WTC11 (cell line): ENCODE results near the gene DNMT3A. TPM values are rescaled to one million over a fixed set of nuclear protein-coding genes. Genes with fewer than 3 reads are reported as not detected.

Source experiments
- ATAC-seq: fragments of 200-7000 bp; cut with Tn5 transposase; 2 replicates; pipeline ENCODE4 v1.10.0; 2021; ENCODE audit warnings: mild to moderate bottlenecking, moderate library complexity
- CTCF ChIA-PET: fragments of 300-600 bp; sonication (Branson Sonifier 250); formaldehyde crosslinking; loops from one replicate; lab custom pipeline; 2021; ENCODE audit warnings: antibody characterized with exemption; lab: Charles Lee
- POLR2A ChIA-PET: fragments of 350-600 bp; sonication (Branson Sonifier 250); formaldehyde crosslinking; loops from one replicate; lab custom pipeline; 2021; ENCODE audit warnings: antibody characterized with exemption; lab: Charles Lee
- DNase-seq: peaks from one replicate; pipeline ENCODE4 v3.0.0; 2021; ENCODE audit warnings: low spot score
- H3K27ac Mint-ChIP-seq: 2 replicates; pipeline ENCODE4 v1.8.0; 2021; ENCODE audit warnings: mixed read lengths
- H3K27me3 Mint-ChIP-seq: 2 replicates; pipeline ENCODE4 v1.8.0; 2021; ENCODE audit warnings: low read depth, mild to moderate bottlenecking, moderate library complexity, mixed read lengths
- H3K36me3 Mint-ChIP-seq: 2 replicates; pipeline ENCODE4 v1.8.0; 2021; ENCODE audit warnings: mixed read lengths
- H3K4me1 Mint-ChIP-seq: 2 replicates; pipeline ENCODE4 v1.8.0; 2022; ENCODE audit warnings: mixed read lengths
- H3K4me3 Mint-ChIP-seq: 2 replicates; pipeline ENCODE4 v1.8.0; 2021; ENCODE audit warnings: mild to moderate bottlenecking, moderate library complexity, mixed read lengths
- H3K9me3 Mint-ChIP-seq: 2 replicates; pipeline ENCODE4 v1.8.0; 2021; ENCODE audit warnings: mixed read lengths
- E2F1 ChIP-seq: sonication (generic); formaldehyde crosslinking; IDR thresholded peaks from 2 replicates; pipeline ENCODE4 v1.8.0; 2022; ENCODE audit warnings: mild to moderate bottlenecking, missing genetic modification reagents
- ETV6 ChIP-seq: sonication (generic); formaldehyde crosslinking; IDR thresholded peaks from 2 replicates; pipeline ENCODE4 v1.8.1; 2022; ENCODE audit warnings: mild to moderate bottlenecking, missing genetic modification reagents
- FOXJ3 ChIP-seq: sonication (generic); formaldehyde crosslinking; IDR thresholded peaks from 2 replicates; pipeline ENCODE4 v1.9.0; 2021; ENCODE audit warnings: missing genetic modification reagents, mild to moderate bottlenecking, borderline replicate concordance
- MXD4 ChIP-seq: fragments of 250-450 bp; sonication (Bioruptor Pico); IDR thresholded peaks from 2 replicates; pipeline ENCODE4 v1.8.0; 2021; ENCODE audit warnings: mild to moderate bottlenecking, moderate library complexity, borderline replicate concordance
- NFYB ChIP-seq: sonication (generic); formaldehyde crosslinking; conservative IDR thresholded peaks from 2 replicates; pipeline ENCODE4 v1.8.0; 2022; ENCODE audit warnings: low read depth, missing genetic modification reagents
- OVOL2 ChIP-seq: fragments of 250-450 bp; sonication (Bioruptor Pico); IDR thresholded peaks from 2 replicates; pipeline ENCODE4 v1.9.0; 2021; ENCODE audit warnings: mild to moderate bottlenecking, borderline replicate concordance
- PRRX2 ChIP-seq: fragments of 250-450 bp; sonication (Bioruptor Pico); IDR thresholded peaks from 2 replicates; pipeline ENCODE4 v1.8.0; 2021; ENCODE audit warnings: mild to moderate bottlenecking
- SMAD4 ChIP-seq: sonication (generic); formaldehyde crosslinking; IDR thresholded peaks from 2 replicates; pipeline ENCODE4 v1.8.0; 2022; ENCODE audit warnings: mild to moderate bottlenecking, missing genetic modification reagents
- SP1 ChIP-seq: sonication (generic); formaldehyde crosslinking; conservative IDR thresholded peaks from 2 replicates; pipeline ENCODE4 v1.8.1; 2022; ENCODE audit warnings: missing genetic modification reagents
- ZNF121 ChIP-seq: sonication (generic); formaldehyde crosslinking; IDR thresholded peaks from 2 replicates; pipeline ENCODE4 v1.8.0; 2023; ENCODE audit warnings: missing genetic modification reagents
- ZNF317 ChIP-seq: sonication (generic); formaldehyde crosslinking; IDR thresholded peaks from 2 replicates; pipeline ENCODE4 v1.8.1; 2023; ENCODE audit warnings: low read depth, mild to moderate bottlenecking, moderate library complexity, missing genetic modification reagents, borderline replicate concordance
- ZNF396 ChIP-seq: fragments of 250-450 bp; sonication (Bioruptor Pico); IDR thresholded peaks from 2 replicates; pipeline ENCODE4 v1.8.0; 2021; ENCODE audit warnings: mild to moderate bottlenecking, moderate library complexity, borderline replicate concordance
- ZNF671 ChIP-seq: fragments of 250-450 bp; sonication (Bioruptor Pico); IDR thresholded peaks from 2 replicates; pipeline ENCODE4 v1.8.0; 2021; ENCODE audit warnings: mild to moderate bottlenecking
- total RNA-seq: library from RNA; stranded (reverse); gene quantifications from 3 replicates; pipeline ENCODE4 v1.2.3, GENCODE V29; 2021
- TF ChIP-seq, protein P1 (sequence below): fragments of 250-450 bp; sonication (Bioruptor Pico); conservative IDR thresholded peaks from 2 replicates; pipeline ENCODE4 v1.9.0; 2021; ENCODE audit warnings: mild to moderate bottlenecking
- TF ChIP-seq, protein P2 (sequence below): fragments of 250-450 bp; sonication (Bioruptor Pico); IDR thresholded peaks from 2 replicates; pipeline ENCODE4 v1.8.0; 2021; ENCODE audit warnings: mild to moderate bottlenecking
- TF ChIP-seq, protein P3 (sequence below): fragments of 250-450 bp; sonication (Bioruptor Pico); IDR thresholded peaks from 2 replicates; pipeline ENCODE4 v1.9.0; 2021; ENCODE audit warnings: mild to moderate bottlenecking, borderline replicate concordance

The DNMT3A gene
- total RNA-seq, 1 experiment from 2014 or later, result 154 TPM

DNA sequence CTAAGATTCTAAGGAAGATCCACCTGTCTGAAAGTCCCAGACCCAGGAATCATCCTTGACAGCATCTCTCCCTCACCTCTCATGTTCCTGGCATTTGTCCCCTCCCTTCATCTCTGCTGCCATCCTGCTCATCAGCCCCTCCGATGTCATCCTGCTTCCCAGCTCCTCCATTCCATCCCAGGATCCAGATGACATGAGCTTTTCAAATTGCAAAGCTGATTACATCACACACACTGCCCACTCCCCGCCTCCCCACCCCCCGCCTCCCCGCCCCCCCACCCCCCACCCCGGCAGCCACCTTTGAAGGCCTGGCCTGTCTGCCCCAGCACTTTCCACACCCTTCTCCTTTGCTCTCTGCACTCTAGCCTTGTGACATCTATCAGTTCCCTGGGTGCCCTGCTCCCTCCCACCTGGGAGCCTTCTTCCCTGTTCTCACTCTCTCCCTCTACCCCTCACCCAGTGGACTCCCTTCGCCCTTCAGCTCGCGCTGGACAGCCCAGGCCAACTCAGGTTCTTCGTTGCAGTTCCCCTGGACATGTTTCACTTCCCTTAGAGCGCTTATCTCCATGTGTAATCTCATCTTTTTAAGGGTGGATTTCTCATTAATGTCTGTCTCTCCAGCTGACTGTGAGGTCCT is 61.6 kb downstream of the DNMT3A start:
- H3K4me3 Mint-ChIP-seq, result no peak overlapping the region
- peaks cover 55% of the 10 kb centered on the region for H3K4me1 Mint-ChIP-seq
- ATAC-seq, result no peak
- H3K27me3 Mint-ChIP-seq, result no peaks in the 10 kb centered on the region
- TF ChIP-seq ETV6 (CRISPR knock-in tag) (no peak), NFYB (CRISPR knock-in tag) (no peak), OVOL2 (CRISPR knock-in tag) (no peak), SMAD4 (CRISPR knock-in tag) (no peak), PRRX2 (CRISPR knock-in tag) (no peak), ZNF396 (CRISPR knock-in tag) (no peak), FOXJ3 (CRISPR knock-in tag) (no peak), SP1 (CRISPR knock-in tag) (no peak), E2F1 (CRISPR knock-in tag) (no peak), ZNF317 (CRISPR knock-in tag) (no peak), MXD4 (CRISPR knock-in tag) (no peak)
- TF ChIP-seq, protein P1, sequence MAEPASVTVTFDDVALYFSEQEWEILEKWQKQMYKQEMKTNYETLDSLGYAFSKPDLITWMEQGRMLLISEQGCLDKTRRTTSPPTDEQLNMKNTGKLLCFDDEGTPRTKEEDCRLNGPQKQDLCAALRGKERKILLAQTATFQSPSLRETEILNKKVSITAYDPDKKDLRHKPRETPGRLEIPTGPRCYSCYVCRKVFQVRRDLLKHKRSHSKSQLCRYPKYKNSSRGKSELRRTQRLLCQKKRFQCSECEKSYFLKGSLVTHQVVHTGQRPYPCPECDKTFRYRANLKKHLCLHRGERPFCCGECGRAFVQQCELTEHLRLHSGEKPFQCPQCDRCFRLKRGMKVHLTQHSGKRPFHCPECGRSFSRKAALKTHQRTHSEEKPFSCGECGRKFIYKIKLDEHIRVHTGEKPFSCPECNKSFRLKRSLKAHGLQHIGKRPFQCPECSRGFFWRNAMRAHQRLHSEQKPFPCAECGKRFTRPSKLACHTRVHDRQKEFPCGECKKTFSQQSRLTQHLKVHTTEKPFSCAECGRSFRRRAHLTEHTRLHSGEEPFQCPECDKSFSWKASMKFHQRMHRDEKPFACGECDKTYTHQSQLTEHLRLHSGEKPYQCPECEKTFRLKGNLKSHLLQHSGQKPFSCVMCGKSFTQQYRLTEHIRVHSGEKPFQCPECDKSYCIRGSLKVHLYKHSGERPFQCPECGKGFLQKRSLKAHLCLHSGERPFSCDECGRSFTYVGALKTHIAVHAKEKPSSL, result no peak
- TF ChIP-seq, protein P2, sequence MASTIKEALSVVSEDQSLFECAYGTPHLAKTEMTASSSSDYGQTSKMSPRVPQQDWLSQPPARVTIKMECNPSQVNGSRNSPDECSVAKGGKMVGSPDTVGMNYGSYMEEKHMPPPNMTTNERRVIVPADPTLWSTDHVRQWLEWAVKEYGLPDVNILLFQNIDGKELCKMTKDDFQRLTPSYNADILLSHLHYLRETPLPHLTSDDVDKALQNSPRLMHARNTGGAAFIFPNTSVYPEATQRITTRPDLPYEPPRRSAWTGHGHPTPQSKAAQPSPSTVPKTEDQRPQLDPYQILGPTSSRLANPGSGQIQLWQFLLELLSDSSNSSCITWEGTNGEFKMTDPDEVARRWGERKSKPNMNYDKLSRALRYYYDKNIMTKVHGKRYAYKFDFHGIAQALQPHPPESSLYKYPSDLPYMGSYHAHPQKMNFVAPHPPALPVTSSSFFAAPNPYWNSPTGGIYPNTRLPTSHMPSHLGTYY, result no peak
- TF ChIP-seq, protein P3, sequence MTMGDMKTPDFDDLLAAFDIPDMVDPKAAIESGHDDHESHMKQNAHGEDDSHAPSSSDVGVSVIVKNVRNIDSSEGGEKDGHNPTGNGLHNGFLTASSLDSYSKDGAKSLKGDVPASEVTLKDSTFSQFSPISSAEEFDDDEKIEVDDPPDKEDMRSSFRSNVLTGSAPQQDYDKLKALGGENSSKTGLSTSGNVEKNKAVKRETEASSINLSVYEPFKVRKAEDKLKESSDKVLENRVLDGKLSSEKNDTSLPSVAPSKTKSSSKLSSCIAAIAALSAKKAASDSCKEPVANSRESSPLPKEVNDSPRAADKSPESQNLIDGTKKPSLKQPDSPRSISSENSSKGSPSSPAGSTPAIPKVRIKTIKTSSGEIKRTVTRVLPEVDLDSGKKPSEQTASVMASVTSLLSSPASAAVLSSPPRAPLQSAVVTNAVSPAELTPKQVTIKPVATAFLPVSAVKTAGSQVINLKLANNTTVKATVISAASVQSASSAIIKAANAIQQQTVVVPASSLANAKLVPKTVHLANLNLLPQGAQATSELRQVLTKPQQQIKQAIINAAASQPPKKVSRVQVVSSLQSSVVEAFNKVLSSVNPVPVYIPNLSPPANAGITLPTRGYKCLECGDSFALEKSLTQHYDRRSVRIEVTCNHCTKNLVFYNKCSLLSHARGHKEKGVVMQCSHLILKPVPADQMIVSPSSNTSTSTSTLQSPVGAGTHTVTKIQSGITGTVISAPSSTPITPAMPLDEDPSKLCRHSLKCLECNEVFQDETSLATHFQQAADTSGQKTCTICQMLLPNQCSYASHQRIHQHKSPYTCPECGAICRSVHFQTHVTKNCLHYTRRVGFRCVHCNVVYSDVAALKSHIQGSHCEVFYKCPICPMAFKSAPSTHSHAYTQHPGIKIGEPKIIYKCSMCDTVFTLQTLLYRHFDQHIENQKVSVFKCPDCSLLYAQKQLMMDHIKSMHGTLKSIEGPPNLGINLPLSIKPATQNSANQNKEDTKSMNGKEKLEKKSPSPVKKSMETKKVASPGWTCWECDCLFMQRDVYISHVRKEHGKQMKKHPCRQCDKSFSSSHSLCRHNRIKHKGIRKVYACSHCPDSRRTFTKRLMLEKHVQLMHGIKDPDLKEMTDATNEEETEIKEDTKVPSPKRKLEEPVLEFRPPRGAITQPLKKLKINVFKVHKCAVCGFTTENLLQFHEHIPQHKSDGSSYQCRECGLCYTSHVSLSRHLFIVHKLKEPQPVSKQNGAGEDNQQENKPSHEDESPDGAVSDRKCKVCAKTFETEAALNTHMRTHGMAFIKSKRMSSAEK (CRISPR knock-in tag), result no peak
- ChIA-PET POLR2A (interaction anchor here (1.6 kb wide), 1 partner anchor 28 kb away, joined by 4 read pairs; no protein-coding TSS in a partner anchor), CTCF (interaction anchor here (1.0 to 1.7 kb wide), 4 partner anchors 22 to 114 kb away, joined by 3 to 5 read pairs (median 4); no protein-coding TSS in a partner anchor)
- peaks cover 5% of the 10 kb centered on the region; the same call in 1 of the 2 replicates for H3K36me3 Mint-ChIP-seq
- no peaks in the 10 kb centered on the region for H3K9me3 Mint-ChIP-seq
- no peak overlapping the region; the same call in 1 of the 2 replicates for H3K27ac Mint-ChIP-seq
- no peak for DNase-seq

DNA sequence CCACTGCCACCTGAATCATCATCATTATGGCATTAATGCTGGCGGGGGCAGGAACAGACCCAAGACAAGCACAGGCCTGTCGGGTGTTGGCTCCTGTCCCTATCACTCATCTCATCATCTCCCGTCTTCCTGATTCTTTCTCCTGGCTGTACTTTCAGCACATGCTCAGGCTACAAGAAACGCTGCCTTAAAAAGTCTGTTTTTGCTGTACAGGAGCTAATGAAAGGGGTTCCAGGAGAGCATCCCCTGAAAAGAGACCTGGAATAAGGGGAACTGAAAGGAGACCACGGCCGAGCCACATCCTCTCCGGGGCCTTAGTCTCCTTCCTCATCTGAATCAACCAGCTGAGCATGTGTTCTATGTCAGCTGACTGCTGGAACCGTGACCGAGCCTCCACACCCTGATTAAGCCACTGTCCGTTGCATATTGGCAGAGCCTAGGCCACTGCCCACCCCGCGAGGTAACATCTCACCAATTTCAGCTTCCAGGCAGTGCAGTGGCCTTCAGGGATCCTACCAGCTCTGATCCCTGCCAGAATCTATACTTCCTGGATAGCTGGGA is 62.6 kb downstream of the DNMT3A start:
- POLR2A ChIA-PET, result interaction anchor here (0.6 to 1.9 kb wide), 3 partner anchors 26 to 67 kb away, joined by 3 to 7 read pairs (median 4); no protein-coding TSS in a partner anchor

More for the DNA sequence above, 62.6 kb downstream of the DNMT3A start:
- Mint-ChIP-seq H3K9me3 (no peaks in the 10 kb centered on the region), H3K27ac (no peak overlapping the region), H3K36me3 (peaks cover 5% of the 10 kb centered on the region; the same call in 1 of the 2 replicates), H3K27me3 (no peaks in the 10 kb centered on the region; the same call in 1 of the 2 replicates), H3K4me3 (no peak overlapping the region), H3K4me1 (peaks cover 55% of the 10 kb centered on the region)
- DNase-seq, result no peak
- CTCF ChIA-PET, result interaction anchor here (1.0 to 4.1 kb wide), 3 partner anchors 21 to 113 kb away, joined by 3 to 40 read pairs (median 3); no protein-coding TSS in a partner anchor
- no peak for TF ChIP-seq ZNF121 (CRISPR knock-in tag)
- no peak for TF ChIP-seq ZNF671
- ATAC-seq, result no peak
